ENCODE measurements around the gene ERC2.
"Not testable (repeated sequence)": the region's sequence is repeated elsewhere in the genome, so short reads cannot be mapped to it uniquely, and the experiment has no call there.

Gene ERC2

GRCh38 chr3:56055546-56055945, 412.7 kb downstream of the ERC2 start:
- Mint-ChIP-seq H3K36me3 (no peaks in the 10 kb centered on the region), H3K27me3 (no peaks in the 10 kb centered on the region), H3K27ac (no peak overlapping the region), H3K4me1 (no peaks in the 10 kb centered on the region), H3K9me3 (no peaks in the 10 kb centered on the region), H3K4me3 (no peak overlapping the region)

- no peaks in the 10 kb centered on the region for H3K27me3 Mint-ChIP-seq
- H3K9me3 Mint-ChIP-seq = no peaks in the 10 kb centered on the region
- H3K27ac Mint-ChIP-seq = no peak overlapping the region
- no peaks in the 10 kb centered on the region for H3K4me1 Mint-ChIP-seq
- H3K36me3 Mint-ChIP-seq = no peaks in the 10 kb centered on the region
- no peak overlapping the region for H3K4me3 Mint-ChIP-seq
Measured at GRCh38 chr3:56054844-56055243, 413.4 kb downstream of the ERC2 start.

- Mint-ChIP-seq H3K4me3 (no peak overlapping the region), H3K27me3 (no peaks in the 10 kb centered on the region), H3K9me3 (no peaks in the 10 kb centered on the region), H3K27ac (no peak overlapping the region), H3K36me3 (no peaks in the 10 kb centered on the region), H3K4me1 (no peaks in the 10 kb centered on the region)
Measured at GRCh38 chr3:56053727-56054126, 414.5 kb downstream of the ERC2 start.

- no peaks in the 10 kb centered on the region for H3K36me3 Mint-ChIP-seq
- no peak overlapping the region for H3K27ac Mint-ChIP-seq
- H3K4me3 Mint-ChIP-seq = no peak overlapping the region
- H3K9me3 Mint-ChIP-seq = no peaks in the 10 kb centered on the region
- no peaks in the 10 kb centered on the region for H3K27me3 Mint-ChIP-seq
- no peaks in the 10 kb centered on the region for H3K4me1 Mint-ChIP-seq
Measured at GRCh38 chr3:56052188-56052587, 416.1 kb downstream of the ERC2 start.

GRCh38 chr3:56051052-56051451, 417.2 kb downstream of the ERC2 start:
- Mint-ChIP-seq H3K9me3 (no peaks in the 10 kb centered on the region), H3K27ac (no peak overlapping the region), H3K4me3 (no peak overlapping the region), H3K36me3 (no peaks in the 10 kb centered on the region), H3K27me3 (no peaks in the 10 kb centered on the region), H3K4me1 (no peaks in the 10 kb centered on the region)

- Mint-ChIP-seq H3K27me3 (no peaks in the 10 kb centered on the region), H3K36me3 (no peaks in the 10 kb centered on the region), H3K4me3 (no peak overlapping the region), H3K4me1 (no peaks in the 10 kb centered on the region), H3K27ac (no peak overlapping the region), H3K9me3 (no peaks in the 10 kb centered on the region)
Measured at GRCh38 chr3:56048946-56049345, 419.3 kb downstream of the ERC2 start.

GRCh38 chr3:56048331-56048730, 419.9 kb downstream of the ERC2 start:
- H3K9me3 Mint-ChIP-seq = no peaks in the 10 kb centered on the region

GRCh38 chr3:56042326-56042951, 425.8 kb downstream of the ERC2 start:
- no peak overlapping the region for H3K27ac Mint-ChIP-seq
- H3K27me3 Mint-ChIP-seq = no peaks in the 10 kb centered on the region
- H3K9me3 Mint-ChIP-seq = peaks cover 20% of the 10 kb centered on the region
- no peak overlapping the region for H3K4me3 Mint-ChIP-seq
- no peaks in the 10 kb centered on the region for H3K4me1 Mint-ChIP-seq
- H3K36me3 Mint-ChIP-seq = no peaks in the 10 kb centered on the region

More at GRCh38 chr3:56048331-56048730, 419.9 kb downstream of the ERC2 start:
- Mint-ChIP-seq H3K36me3 (no peaks in the 10 kb centered on the region), H3K27ac (no peak overlapping the region), H3K4me3 (no peak overlapping the region), H3K27me3 (no peaks in the 10 kb centered on the region), H3K4me1 (no peaks in the 10 kb centered on the region)

GRCh38 chr3:56025326-56025725, 442.9 kb downstream of the ERC2 start:
- no peak overlapping the region for H3K27ac Mint-ChIP-seq
- no peak overlapping the region for H3K4me3 Mint-ChIP-seq
- peaks cover 3% of the 10 kb centered on the region for H3K27me3 Mint-ChIP-seq
- H3K9me3 Mint-ChIP-seq = no peaks in the 10 kb centered on the region
- H3K36me3 Mint-ChIP-seq = no peaks in the 10 kb centered on the region
- no peaks in the 10 kb centered on the region for H3K4me1 Mint-ChIP-seq

- Mint-ChIP-seq H3K27me3 (no peaks in the 10 kb centered on the region), H3K9me3 (no peaks in the 10 kb centered on the region), H3K4me1 (no peaks in the 10 kb centered on the region), H3K36me3 (no peaks in the 10 kb centered on the region), H3K27ac (no peak overlapping the region), H3K4me3 (no peak overlapping the region)
Measured at GRCh38 chr3:56023546-56023945, 444.7 kb downstream of the ERC2 start.

- Mint-ChIP-seq H3K4me1 (no peaks in the 10 kb centered on the region), H3K27me3 (no peaks in the 10 kb centered on the region), H3K9me3 (no peaks in the 10 kb centered on the region), H3K36me3 (no peaks in the 10 kb centered on the region), H3K27ac (no peak overlapping the region), H3K4me3 (no peak overlapping the region)
Measured at GRCh38 chr3:56022619-56023018, 445.6 kb downstream of the ERC2 start.

- Mint-ChIP-seq H3K9me3 (no peaks in the 10 kb centered on the region), H3K36me3 (no peaks in the 10 kb centered on the region), H3K27me3 (no peaks in the 10 kb centered on the region), H3K4me3 (no peak overlapping the region), H3K27ac (no peak overlapping the region), H3K4me1 (no peaks in the 10 kb centered on the region)
Measured at GRCh38 chr3:56019490-56020146, 448.6 kb downstream of the ERC2 start.

GRCh38 chr3:56015374-56015773, 452.9 kb downstream of the ERC2 start:
- H3K9me3 Mint-ChIP-seq, H3K4me3 Mint-ChIP-seq, H3K27me3 Mint-ChIP-seq, H3K36me3 Mint-ChIP-seq, H3K4me1 Mint-ChIP-seq, H3K27ac Mint-ChIP-seq: not testable (repeated sequence)

GRCh38 chr3:56012721-56013120, 455.5 kb downstream of the ERC2 start:
- H3K27me3 Mint-ChIP-seq = no peaks in the 10 kb centered on the region
- no peak overlapping the region for H3K27ac Mint-ChIP-seq
- no peaks in the 10 kb centered on the region for H3K36me3 Mint-ChIP-seq
- H3K4me3 Mint-ChIP-seq = no peak overlapping the region
- H3K9me3 Mint-ChIP-seq = no peaks in the 10 kb centered on the region
- no peaks in the 10 kb centered on the region for H3K4me1 Mint-ChIP-seq

GRCh38 chr3:56005196-56005805, 463.0 kb downstream of the ERC2 start:
- H3K9me3 Mint-ChIP-seq = no peaks in the 10 kb centered on the region
- no peak overlapping the region for H3K27ac Mint-ChIP-seq
- no peak overlapping the region for H3K4me3 Mint-ChIP-seq
- H3K27me3 Mint-ChIP-seq = no peaks in the 10 kb centered on the region
- H3K4me1 Mint-ChIP-seq = no peaks in the 10 kb centered on the region
- no peaks in the 10 kb centered on the region for H3K36me3 Mint-ChIP-seq

- Mint-ChIP-seq H3K4me1 (no peaks in the 10 kb centered on the region), H3K36me3 (no peaks in the 10 kb centered on the region), H3K4me3 (no peak overlapping the region), H3K27ac (no peak overlapping the region), H3K9me3 (no peaks in the 10 kb centered on the region), H3K27me3 (no peaks in the 10 kb centered on the region)
Measured at GRCh38 chr3:56003129-56003528, 465.1 kb downstream of the ERC2 start.

Measured in activated naive CD4-positive, alpha-beta T cell treated with anti-CD3 and anti-CD28 coated beads, Interleukin-2, amount 50 U/mL, for 24 hours (primary cell).